MM.1S (cell line): ENCODE measurements around the gene SERPINB1.

Experiments
- CTCF ChIP-seq: fragments of 300-600 bp; sonication (generic); IDR thresholded peaks from 2 replicates; pipeline ENCODE4 v1.5.1; 2016; ENCODE audit warnings: antibody characterized with exemption, low read length, mixed read lengths
- EZH2 ChIP-seq: fragments of 300-600 bp; sonication (generic); optimal IDR thresholded peaks from 2 replicates; pipeline ENCODE3; 2017; ENCODE audit warnings: low read depth, mild to moderate bottlenecking, antibody characterized with exemption, low read length, mixed read lengths
- EZH2phosphoT487 ChIP-seq: fragments of 300-600 bp; sonication (generic); IDR thresholded peaks from 2 replicates; pipeline ENCODE4 v1.6.1; 2018; ENCODE audit warnings: antibody characterized with exemption, low read length

GRCh38 chr6:2870046-2870636 lies 28.5 kb upstream of the SERPINB1 start:
- no peak for TF ChIP-seq CTCF
- no peak for TF ChIP-seq EZH2phosphoT487
- TF ChIP-seq EZH2, result no peak
